Upper lobe of left lung (tissue), 4 donors: Measurements from ENCODE around the gene GNAI2.

Experiments used
- CTCF ChIP-seq, 6 experiments: fragments of 450-650 bp in 4 of 6; fragments of 200-600 bp in 2 of 6; sonication (generic) in 2 of 6; IDR thresholded peaks; one replicate each; pipeline ENCODE4 v1.5.1; 2016 to 2019; ENCODE audit warnings: antibody characterized with exemption in 6 of 6
- POLR2AphosphoS5 ChIP-seq, 2 donors: sonication (generic); formaldehyde crosslinking; IDR thresholded peaks; one replicate each; pipeline ENCODE4 v1.5.1; 2017; ENCODE audit warnings: antibody characterized with exemption in 2 of 2

DNA sequence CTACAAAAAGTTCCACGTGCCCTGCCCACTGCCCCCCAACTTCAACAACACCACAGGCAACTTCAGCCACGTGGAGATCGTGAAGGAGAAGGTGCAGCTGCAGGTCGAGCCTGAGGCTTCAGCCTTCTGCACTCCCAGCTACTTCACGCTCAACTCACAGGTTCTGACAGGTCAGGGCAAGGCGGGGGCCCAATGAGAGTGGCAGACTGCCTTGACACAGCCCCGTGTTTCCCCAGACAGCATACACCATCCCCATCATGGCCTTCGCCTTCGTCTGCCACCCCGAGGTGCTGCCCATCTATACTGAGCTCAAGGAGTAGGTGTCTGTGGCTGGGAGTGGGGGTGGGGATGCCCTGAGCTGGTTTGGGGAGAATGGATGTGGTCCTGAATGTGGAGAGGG, 18.3 kb upstream of the GNAI2 start:
- TF ChIP-seq CTCF (IDR thresholded peaks at IDR 0.05) (no peak), POLR2AphosphoS5 (IDR thresholded peaks at IDR 0.05) (no peak)
